K562 (cell line): ENCODE results near the gene CBX8. TPM values are rescaled to one million over a fixed set of nuclear protein-coding genes. Genes with fewer than 3 reads are reported as not detected.

Experiments used
- CBX2 ChIP-seq: fragments of 200-600 bp; sonication (generic); IDR thresholded peaks from one replicate; pipeline ENCODE4 v1.6.1; 2012; ENCODE audit warnings: mild to moderate bottlenecking, low read length, inconsistent platforms; ENCODE audit not compliant: insufficient read depth, poor library complexity, severe bottlenecking
- HDAC3 ChIP-seq: fragments of 450-650 bp; IDR thresholded peaks from 2 replicates; pipeline ENCODE4 v1.6.1; 2018; ENCODE audit warnings: borderline replicate concordance, mild to moderate bottlenecking, moderate library complexity; ENCODE audit not compliant: partially characterized antibody
- IRF9 ChIP-seq: fragments of 450-650 bp; IDR thresholded peaks from 2 replicates; pipeline ENCODE4 v1.6.1; 2016; ENCODE audit warnings: missing biosample characterization, missing genetic modification characterization
- KLF16 ChIP-seq: IDR thresholded peaks from 2 replicates; pipeline ENCODE4 v1.6.1; 2016; ENCODE audit warnings: antibody characterized with exemption
- NR3C1 ChIP-seq: sonication (generic); formaldehyde crosslinking; IDR thresholded peaks from 2 replicates; pipeline ENCODE4 v1.8.1; 2022; ENCODE audit warnings: missing genetic modification reagents
- PHF8 ChIP-seq: fragments of 200-600 bp; sonication (generic); IDR thresholded peaks from 2 replicates; pipeline ENCODE4 v1.6.1; 2012; ENCODE audit warnings: mixed run types, mild to moderate bottlenecking, inconsistent platforms, low read length, moderate library complexity, borderline replicate concordance
- PYGO2 ChIP-seq: fragments of 450-650 bp; IDR thresholded peaks from 2 replicates; pipeline ENCODE4 v1.6.1; 2016; ENCODE audit warnings: mild to moderate bottlenecking, missing genetic modification characterization, moderate library complexity, missing compliant biosample characterization
- SMARCB1 ChIP-seq: IDR thresholded peaks from 2 replicates; pipeline ENCODE4 v1.6.1; 2011; ENCODE audit warnings: improper control_type of control experiment, low read depth; ENCODE audit not compliant: insufficient read length
- SRSF9 ChIP-seq: fragments of 200-400 bp; formaldehyde crosslinking; IDR thresholded peaks from 2 replicates; pipeline ENCODE4 v1.6.1; 2017; ENCODE audit warnings: low read depth, low read length, borderline replicate concordance
- THAP12 ChIP-seq: fragments of 250-450 bp; sonication (Bioruptor Pico); IDR thresholded peaks from 2 replicates; pipeline ENCODE4 v1.9.0; 2021; ENCODE audit warnings: mild to moderate bottlenecking, inconsistent platforms
- UBTF ChIP-seq, 2 experiments: IDR thresholded peaks; 2 replicates each; pipeline ENCODE4 v1.6.1; 2012; ENCODE audit warnings: improper control_type of control experiment in 2 of 2, low read depth in 2 of 2, low read length in 2 of 2, borderline replicate concordance in 1 of 2
- ZBTB12 ChIP-seq: fragments of 250-450 bp; sonication (Bioruptor Pico); IDR thresholded peaks from 2 replicates; pipeline ENCODE4 v1.4.0; 2020
- ZNF639 ChIP-seq, 2 experiments: fragments of 200-800 bp in 1 of 2; sonication (Bioruptor generic) in 1 of 2; sonication (generic) in 1 of 2; formaldehyde crosslinking in 1 of 2; IDR thresholded peaks in 1 of 2; conservative IDR thresholded peaks in 1 of 2; 2 replicates each; pipeline versions ENCODE4 v1.5.0 to v1.6.1; 2016 to 2020; ENCODE audit warnings: missing compliant biosample characterization in 1 of 2, missing genetic modification characterization in 1 of 2, missing genetic modification reagents in 1 of 2
- ZNF707 ChIP-seq: fragments of 250-450 bp; sonication (Bioruptor Pico); conservative IDR thresholded peaks from 2 replicates; pipeline ENCODE4 v1.8.0; 2022; ENCODE audit warnings: inconsistent platforms, mild to moderate bottlenecking, moderate library complexity
- polyA plus RNA-seq, 8 experiments: library from polyadenylated mRNA; depleted of rRNA in 4 of 8; stranded (reverse) in 5 of 8; unstranded in 3 of 8; fragments of >200 nt; fragmentation: Nextera tagmentation in 2 of 8; fragmentation: Illumina TruSeq in 1 of 8; extraction: Ambion mirVana in 2 of 8; extraction: Trizol in 1 of 8; gene quantifications; 2 replicates each; pipeline versions ENCODE4 v1.2.1 to v1.2.3, GENCODE V29; 2011 to 2014; ENCODE audit warnings: inconsistent platforms in 1 of 8, missing spikeins in 1 of 8
- total RNA-seq, 7 experiments: library from RNA; depleted of rRNA in 6 of 7; stranded (reverse); fragments of >200 nt in 6 of 7; fragmentation: Illumina TruSeq in 2 of 7; extraction: Trizol in 2 of 7; gene quantifications; 2 replicates each; pipeline versions ENCODE4 v1.2.1 to v1.2.3, GENCODE V29; 2011 to 2021; ENCODE audit warnings: low replicate concordance in 1 of 7

Gene CBX8
- total and polyA plus RNA-seq, 9 of the 15 experiments (the other 6 are each of a cell fraction or from before 2014, with no cell fraction given), result 0.08 to 11.9 (median 2.6) TPM

- TF ChIP-seq CBX2, result no peak
- TF ChIP-seq NR3C1 (CRISPR knock-in tag), result no peak
- 0 out of 2 replicates have a peak, but pooled peaks have one; percentile 42 for TF ChIP-seq PYGO2 (tag)
- TF ChIP-seq PHF8, result peak; percentile 38; the same call in 1 of the 2 replicates
- peak in 1 of 2 experiments; percentile 51; a peak in 2 of 4 replicates for TF ChIP-seq ZNF639 (CRISPR knock-in tag; conservative IDR thresholded peaks at IDR 0.05 in 1 of 2, IDR thresholded peaks at IDR 0.05 in 1 of 2)
- TF ChIP-seq IRF9 (tag), result peak; percentile 9; the same call in 1 of the 2 replicates
- TF ChIP-seq UBTF (IDR thresholded peaks at IDR 0.05; ENCODE audit: borderline replicate concordance in 1 of 2, low read depth in 2 of 2, low read length in 2 of 2), result no peak
- no peak for TF ChIP-seq THAP12 (CRISPR knock-in tag)
- TF ChIP-seq HDAC3, result no peak
- TF ChIP-seq SMARCB1, result no peak
- no peak for TF ChIP-seq SRSF9
- TF ChIP-seq KLF16, result no peak
- no peak for TF ChIP-seq ZBTB12
- no peak for TF ChIP-seq ZNF707 (CRISPR knock-in tag)
Observed at GRCh38 chr17:79831265-79832217, 34.7 kb upstream of the CBX8 start (continued).
